ENCODE data around the gene ZFP36.
"Not testable (repeated sequence)": the region's sequence is repeated elsewhere in the genome, so short reads cannot be mapped to it uniquely, and the experiment has no call there.

ZFP36 gene

DNA sequence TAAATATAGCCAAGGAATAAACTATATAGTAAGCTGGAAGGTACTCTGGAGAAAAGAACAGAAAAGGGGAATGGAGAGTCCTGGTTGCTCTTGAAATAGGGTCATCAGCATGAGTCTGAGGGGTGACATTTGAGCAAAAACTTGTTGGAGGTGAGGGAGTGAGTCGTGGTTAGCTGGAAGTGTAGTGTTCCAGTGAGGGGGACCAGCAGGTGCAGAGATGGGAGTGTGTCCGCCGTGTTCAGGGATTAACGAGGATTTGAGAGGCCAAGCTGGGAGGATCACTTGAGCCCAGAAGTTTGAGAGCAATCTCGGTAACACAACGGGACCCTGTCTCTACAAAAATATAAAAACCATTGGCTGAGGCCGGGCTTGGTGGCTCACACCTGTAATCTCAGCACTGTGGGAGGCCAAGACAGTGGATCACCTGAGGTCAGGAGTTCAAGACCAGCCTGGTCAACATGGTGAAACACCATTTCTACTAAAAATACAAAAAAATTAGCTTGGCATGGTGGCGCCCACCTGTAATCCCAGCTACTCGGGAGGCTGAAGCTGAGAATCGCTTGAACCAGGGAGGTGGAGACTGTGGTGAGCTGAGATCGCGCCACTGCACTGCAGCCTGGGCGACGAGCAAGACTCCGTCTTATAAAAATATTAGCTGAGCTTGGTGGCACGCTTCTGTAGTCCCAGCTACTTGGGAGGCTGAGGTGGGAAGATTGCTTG, 39.9 kb downstream of the ZFP36 start:
- no peak for DNase-seq

DNA sequence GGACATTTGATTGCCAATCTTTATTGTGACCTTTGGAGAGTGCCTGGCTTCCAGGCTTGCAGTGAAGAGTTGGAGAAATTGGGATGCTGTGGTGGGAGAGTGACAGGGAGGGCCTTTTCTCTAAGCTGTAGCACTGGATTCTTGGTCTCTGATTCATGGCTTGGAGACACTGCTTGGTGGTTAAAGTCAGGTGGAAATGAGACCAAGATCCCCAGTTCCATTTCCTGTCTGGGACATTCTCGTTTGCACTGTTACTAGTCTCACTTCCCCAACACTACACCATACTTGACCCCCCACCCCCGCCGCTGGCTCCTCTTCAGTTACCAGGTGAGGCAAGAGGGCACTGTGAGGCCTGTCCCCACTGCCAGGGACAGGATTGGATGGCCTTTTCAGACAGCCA, 41.6 kb downstream of the ZFP36 start:
- DNase-seq = peak; percentile 56

GRCh38 chr19:39449116-39449797, 42.6 kb downstream of the ZFP36 start:
- no peak for DNase-seq

DNA sequence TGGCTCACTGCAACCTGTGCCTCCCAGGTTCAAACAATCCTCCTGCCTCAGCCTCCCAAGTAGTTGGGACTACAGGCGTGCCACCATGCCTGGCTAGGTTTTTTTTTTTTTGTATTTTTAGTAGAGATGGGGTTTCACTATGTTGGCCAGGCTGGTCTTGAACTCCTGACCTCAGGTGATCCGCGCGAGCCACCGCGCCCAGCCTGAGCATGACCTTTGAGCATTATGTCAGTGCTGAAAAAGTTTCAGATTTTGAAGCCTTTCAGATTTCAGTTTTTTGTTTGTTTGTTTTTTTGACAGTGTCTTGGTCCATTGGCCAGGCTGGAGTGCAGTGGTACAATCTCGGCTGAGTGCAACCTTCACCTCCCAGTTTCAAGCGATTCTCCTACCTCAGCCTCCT, 44.6 kb downstream of the ZFP36 start:
- DNase-seq = not testable (repeated sequence)
